Endothelial cell of umbilical vein (primary cell): Measurements from ENCODE around the gene ETF1. TPM values are rescaled to one million over a fixed set of nuclear protein-coding genes. Genes with fewer than 3 reads are reported as not detected.

Experiments
- BruUV-seq: library from RNA; stranded (reverse); fragments of 400-500 nt; replicated peaks from 2 replicates; lab custom pipeline; 2021; lab: Mats Ljungman, UMichigan
- CTCF ChIA-PET: fragments of 300-600, 350-600 bp; sonication (Branson Sonifier 250); formaldehyde crosslinking; loops from one replicate; lab custom pipeline; 2021; ENCODE audit warnings: antibody characterized with exemption, inconsistent platforms; lab: Charles Lee
- POLR2A ChIA-PET: fragments of 300-600, 350-600 bp; sonication (Branson Sonifier 250); formaldehyde crosslinking; loops from one replicate; lab custom pipeline; 2021; ENCODE audit warnings: antibody characterized with exemption, inconsistent platforms; lab: Charles Lee
- DNase-seq: peaks from one replicate; pipeline ENCODE4 v3.0.0-alpha.2; 2011; ENCODE audit warnings: low read depth, low spot score
- FAIRE-seq: peaks from 2 replicates; lab custom pipeline; 2011; peaks lifted over from hg19 to GRCh38; lab: Jason Lieb, UNC
- H2AFZ ChIP-seq: 2 replicates; pipeline ENCODE4 v1.6.0; 2012; ENCODE audit warnings: low read depth, low read length, control low read depth, inconsistent platforms
- H3K27ac ChIP-seq: 2 replicates; pipeline ENCODE4 v1.5.1; 2011; ENCODE audit warnings: low read depth, mild to moderate bottlenecking, control low read depth, low read length, moderate library complexity; ENCODE audit not compliant: insufficient read depth
- H3K27me3 ChIP-seq, 2 experiments: 2 replicates each; pipeline versions ENCODE4 v1.6.0 to v1.6.1; 2011; ENCODE audit warnings: low read length in 2 of 2, mixed read lengths in 1 of 2; ENCODE audit not compliant: control insufficient read depth in 2 of 2, insufficient read depth in 2 of 2
- H3K36me3 ChIP-seq, 2 experiments: 2 replicates in 1 of 2; 3 replicates in 1 of 2; pipeline ENCODE4 v1.5.1; 2011; ENCODE audit warnings: low read length in 2 of 2, mild to moderate bottlenecking in 1 of 2, moderate library complexity in 1 of 2; ENCODE audit not compliant: control insufficient read depth in 2 of 2, insufficient read depth in 2 of 2; ENCODE audit errors: extremely low read depth in 1 of 2
- H3K4me1 ChIP-seq: 3 replicates; pipeline ENCODE4 v1.5.1; 2011; ENCODE audit warnings: mild to moderate bottlenecking, low read length; ENCODE audit not compliant: control insufficient read depth, insufficient read depth; ENCODE audit errors: extremely low read depth
- H3K4me2 ChIP-seq: 2 replicates; pipeline ENCODE4 v1.6.1; 2011; ENCODE audit warnings: low read length, control low read depth, mixed read lengths; ENCODE audit not compliant: insufficient read depth
- H3K4me3 ChIP-seq, 3 experiments: fragments of 200-600 bp in 1 of 3; sonication (generic), shearing (Covaris generic) in 1 of 3; replicated peaks in 1 of 3; 2 replicates each; pipeline ENCODE4 v1.5.1; 2011 to 2016; ENCODE audit warnings: control low read depth in 3 of 3, low read length in 3 of 3, mild to moderate bottlenecking in 2 of 3, inconsistent platforms in 1 of 3, low read depth in 1 of 3, moderate library complexity in 1 of 3; ENCODE audit not compliant: insufficient read depth in 1 of 3
- H3K79me2 ChIP-seq: 2 replicates; pipeline ENCODE4 v1.6.0; 2012; ENCODE audit warnings: low read length, inconsistent platforms; ENCODE audit not compliant: control insufficient read depth, insufficient read depth
- H3K9ac ChIP-seq: replicated peaks from 2 replicates; pipeline ENCODE3; 2011; ENCODE audit warnings: low read length, control low read depth; ENCODE audit not compliant: insufficient read depth; ENCODE audit errors: extremely low read depth
- H3K9me1 ChIP-seq: replicated peaks from 3 replicates; pipeline ENCODE4 v1.6.0; 2011; ENCODE audit warnings: mild to moderate bottlenecking, low read length; ENCODE audit not compliant: control insufficient read depth, insufficient read depth; ENCODE audit errors: extremely low read depth
- H3K9me3 ChIP-seq: replicated peaks from 2 replicates; pipeline ENCODE4 v1.5.1; 2012; ENCODE audit warnings: low read length, inconsistent platforms; ENCODE audit not compliant: control insufficient read depth, insufficient read depth
- H4K20me1 ChIP-seq: replicated peaks from 2 replicates; pipeline ENCODE3; 2011; ENCODE audit warnings: mild to moderate bottlenecking, low read length; ENCODE audit not compliant: control insufficient read depth, insufficient read depth; ENCODE audit errors: extremely low read depth
- EZH2 ChIP-seq: IDR thresholded peaks from 2 replicates; pipeline ENCODE4 v1.6.1; 2012; ENCODE audit warnings: borderline replicate concordance, low read depth, mild to moderate bottlenecking, moderate library complexity, low read length, inconsistent platforms; ENCODE audit not compliant: severe bottlenecking
- FOS ChIP-seq: IDR thresholded peaks from 2 replicates; pipeline ENCODE4 v1.6.1; 2011; ENCODE audit warnings: mild to moderate bottlenecking, low read length, moderate library complexity, borderline replicate concordance; ENCODE audit not compliant: insufficient read depth
- GATA2 ChIP-seq: IDR thresholded peaks from 2 replicates; pipeline ENCODE4 v1.7.0; 2011; ENCODE audit warnings: low read depth, mild to moderate bottlenecking, moderate library complexity, mixed read lengths, low read length; ENCODE audit not compliant: insufficient read length, insufficient read depth
- JUN ChIP-seq: IDR thresholded peaks from 2 replicates; pipeline ENCODE4 v1.6.1; 2011; ENCODE audit warnings: borderline replicate concordance, low read depth; ENCODE audit not compliant: insufficient read length, insufficient read depth
- MYC ChIP-seq: IDR thresholded peaks from one replicate; pipeline ENCODE4 v1.6.1; 2011; ENCODE audit warnings: mild to moderate bottlenecking, low read depth, low read length
- POLR2AphosphoS5 ChIP-seq: IDR thresholded peaks from 2 replicates; pipeline ENCODE4 v1.6.1; 2012; ENCODE audit warnings: low read depth, mild to moderate bottlenecking, control low read depth, low read length, moderate library complexity; ENCODE audit not compliant: insufficient read depth
- dilution Hi-C: fragments of 300-500 bp; cut with MboI; formaldehyde crosslinking; loops from one replicate; pipeline ENCODE4 v1.15.0; 2019; ENCODE audit warnings: low sequenced_read_pairs; ENCODE audit not compliant: extremely low pct_ligation_motif_present
- intact Hi-C: fragments of 100-400 bp; cut with micrococcal nuclease; formaldehyde crosslinking; loops from one replicate; pipeline ENCODE4 v1.10.0; 2022
- polyA plus RNA-seq, 4 experiments: library from polyadenylated mRNA; depleted of rRNA in 3 of 4; stranded (reverse) in 3 of 4; unstranded in 1 of 4; fragments of >200 nt; gene quantifications; 2 replicates each; pipeline versions ENCODE4 v1.2.1 to v1.2.3, GENCODE V29; 2011 to 2012; ENCODE audit warnings: missing spikeins in 1 of 4
- total RNA-seq: library from RNA; stranded (reverse); gene quantifications from 2 replicates; pipeline ENCODE4 v1.2.3, GENCODE V29; 2021
- TF ChIP-seq, protein P1 (sequence below): IDR thresholded peaks from 2 replicates; pipeline ENCODE4 v1.6.1; 2011; ENCODE audit not compliant: insufficient read depth, insufficient read length
- TF ChIP-seq, protein P2 (sequence below), 2 donors: IDR thresholded peaks; 1 replicate in 1 of 2; 2 replicates in 1 of 2; pipeline ENCODE4 v1.5.1; 2011; ENCODE audit warnings: low read length in 2 of 2, mild to moderate bottlenecking in 2 of 2, moderate library complexity in 2 of 2, control low read depth in 1 of 2, inconsistent platforms in 1 of 2, low read depth in 1 of 2; ENCODE audit not compliant: insufficient read depth in 1 of 2; ENCODE audit errors: extremely low read depth in 1 of 2

ETF1 gene
- total and polyA plus RNA-seq, 2 donors (not counting 3 experiments of a cell fraction or from before 2014, with no cell fraction given): 32.9 to 114 TPM

DNA sequence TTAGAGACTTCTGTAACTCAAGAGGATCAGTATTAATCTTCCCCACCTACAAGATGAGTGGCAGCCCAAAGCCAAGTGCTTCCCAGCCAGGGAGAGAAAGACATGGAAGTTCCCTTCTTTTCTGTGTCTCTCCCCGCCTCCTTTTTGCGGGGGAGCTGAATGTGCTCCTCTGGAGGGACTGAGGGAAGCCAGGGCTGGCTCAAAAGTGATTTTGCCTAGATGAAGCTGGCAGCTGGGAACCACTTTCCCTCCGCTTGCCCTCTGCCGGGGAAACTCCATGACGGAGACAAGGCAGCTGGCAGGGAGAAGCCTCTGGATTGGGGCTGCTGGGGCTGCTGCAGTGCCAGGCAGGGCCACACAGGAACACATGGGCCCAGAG is 53.4 kb downstream of the ETF1 start:
- FAIRE-seq (no peak), DNase-seq (peak; percentile 0)
- no peak for TF ChIP-seq POLR2AphosphoS5
- no peak for TF ChIP-seq EZH2
- TF ChIP-seq, protein P1, sequence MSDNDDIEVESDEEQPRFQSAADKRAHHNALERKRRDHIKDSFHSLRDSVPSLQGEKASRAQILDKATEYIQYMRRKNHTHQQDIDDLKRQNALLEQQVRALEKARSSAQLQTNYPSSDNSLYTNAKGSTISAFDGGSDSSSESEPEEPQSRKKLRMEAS: no peak
- no peak for TF ChIP-seq GATA2
- Histone ChIP-seq H3K4me2 (no peak overlapping the region), H2AFZ (no peak overlapping the region), H3K4me1 (peaks cover 9% of the 10 kb centered on the region), H3K9ac (no peak overlapping the region), H4K20me1 (no peaks in the 10 kb centered on the region), H3K27ac (no peak overlapping the region), H3K9me1 (no peaks in the 10 kb centered on the region), H3K4me3 (no peak overlapping the region), H3K27me3 (peaks cover 14 to 24% of the 10 kb centered on the region in 2 experiments), H3K36me3 (no peaks in the 10 kb centered on the region), H3K79me2 (no peaks in the 10 kb centered on the region), H3K9me3 (no peaks in the 10 kb centered on the region)
- dilution Hi-C loops (no loop called here), intact Hi-C loops (no loop called here)
- POLR2A ChIA-PET: interaction anchor here (0.6 to 1.4 kb wide), 2 partner anchors 21 to 25 kb away, joined by 3 read pairs; partner anchors contain the start of gene EGR1
- CTCF ChIA-PET: interaction anchor here (0.7 kb wide), 1 partner anchor 14 kb away, joined by 3 read pairs; no protein-coding TSS in a partner anchor
- no TSS peak for BruUV-seq

DNA sequence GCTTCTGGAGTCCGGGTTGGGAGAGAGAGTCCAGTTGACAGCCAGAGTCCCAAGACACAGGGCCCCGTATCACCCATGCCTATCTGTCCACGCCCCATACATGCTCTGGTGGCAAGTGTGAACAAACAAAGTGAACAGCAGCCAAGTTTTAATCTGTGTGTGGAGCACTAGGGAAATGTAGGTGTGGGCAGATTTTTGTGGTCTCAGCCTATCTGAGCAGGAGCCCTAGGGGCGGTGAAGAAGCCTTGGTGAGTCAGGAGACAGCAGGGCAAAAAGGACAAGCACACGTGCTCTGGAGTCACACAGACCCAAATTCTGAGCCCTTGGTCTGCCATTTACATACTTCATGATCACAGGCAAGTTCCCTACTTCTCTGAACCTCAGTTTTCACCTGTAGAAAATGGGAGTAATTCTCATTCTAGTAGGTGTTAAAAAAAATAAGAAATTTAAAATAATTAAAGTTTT is 54.5 kb downstream of the ETF1 start:
- Histone ChIP-seq H3K36me3 (no peaks in the 10 kb centered on the region), H3K4me1 (peaks cover 9% of the 10 kb centered on the region), H3K4me3 (no peak overlapping the region), H3K4me2 (no peak overlapping the region), H3K27me3 (peaks cover 14 to 24% of the 10 kb centered on the region in 2 experiments), H4K20me1 (no peaks in the 10 kb centered on the region), H3K79me2 (no peaks in the 10 kb centered on the region), H3K9ac (no peak overlapping the region), H3K9me3 (no peaks in the 10 kb centered on the region), H3K27ac (no peak overlapping the region), H2AFZ (no peak overlapping the region), H3K9me1 (no peaks in the 10 kb centered on the region)
- no peak for FAIRE-seq
- DNase-seq: peak; percentile 0
- POLR2A ChIA-PET: no interaction called here
- intact Hi-C loops: no loop called here
- TF ChIP-seq JUN: no peak
- no peak for TF ChIP-seq MYC
- TF ChIP-seq FOS: no peak
- no peak for TF ChIP-seq POLR2AphosphoS5
- TF ChIP-seq, protein P2, sequence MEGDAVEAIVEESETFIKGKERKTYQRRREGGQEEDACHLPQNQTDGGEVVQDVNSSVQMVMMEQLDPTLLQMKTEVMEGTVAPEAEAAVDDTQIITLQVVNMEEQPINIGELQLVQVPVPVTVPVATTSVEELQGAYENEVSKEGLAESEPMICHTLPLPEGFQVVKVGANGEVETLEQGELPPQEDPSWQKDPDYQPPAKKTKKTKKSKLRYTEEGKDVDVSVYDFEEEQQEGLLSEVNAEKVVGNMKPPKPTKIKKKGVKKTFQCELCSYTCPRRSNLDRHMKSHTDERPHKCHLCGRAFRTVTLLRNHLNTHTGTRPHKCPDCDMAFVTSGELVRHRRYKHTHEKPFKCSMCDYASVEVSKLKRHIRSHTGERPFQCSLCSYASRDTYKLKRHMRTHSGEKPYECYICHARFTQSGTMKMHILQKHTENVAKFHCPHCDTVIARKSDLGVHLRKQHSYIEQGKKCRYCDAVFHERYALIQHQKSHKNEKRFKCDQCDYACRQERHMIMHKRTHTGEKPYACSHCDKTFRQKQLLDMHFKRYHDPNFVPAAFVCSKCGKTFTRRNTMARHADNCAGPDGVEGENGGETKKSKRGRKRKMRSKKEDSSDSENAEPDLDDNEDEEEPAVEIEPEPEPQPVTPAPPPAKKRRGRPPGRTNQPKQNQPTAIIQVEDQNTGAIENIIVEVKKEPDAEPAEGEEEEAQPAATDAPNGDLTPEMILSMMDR (IDR thresholded peaks at IDR 0.05; ENCODE audit: extremely low read depth in 1 of 2, insufficient read depth in 1 of 2, low read depth in 1 of 2, low read length in 2 of 2): no peak
- BruUV-seq: no TSS peak
- dilution Hi-C loops: no loop called here
- CTCF ChIA-PET: no interaction called here
